HG03280 (cell line): Measurements from ENCODE around the gene ACP5.

Experiments
- ATAC-seq: cut with Tn5 transposase; IDR thresholded peaks from one replicate; pipeline ENCODE4 v1.9.1; 2021; ENCODE audit warnings: mild to moderate bottlenecking, moderate library complexity; ENCODE audit not compliant: unreplicated experiment

ACP5 gene

GRCh38 chr19:11549386-11549953 is 28.0 kb downstream of the ACP5 start:
- no peak for ATAC-seq

GRCh38 chr19:11547929-11548700 is 29.3 kb downstream of the ACP5 start:
- ATAC-seq, result no peak

- ATAC-seq, result no peak
Measured at GRCh38 chr19:11541238-11541637, 36.2 kb downstream of the ACP5 start.

GRCh38 chr19:11540645-11541044 is 36.8 kb downstream of the ACP5 start:
- no peak for ATAC-seq

DNA sequence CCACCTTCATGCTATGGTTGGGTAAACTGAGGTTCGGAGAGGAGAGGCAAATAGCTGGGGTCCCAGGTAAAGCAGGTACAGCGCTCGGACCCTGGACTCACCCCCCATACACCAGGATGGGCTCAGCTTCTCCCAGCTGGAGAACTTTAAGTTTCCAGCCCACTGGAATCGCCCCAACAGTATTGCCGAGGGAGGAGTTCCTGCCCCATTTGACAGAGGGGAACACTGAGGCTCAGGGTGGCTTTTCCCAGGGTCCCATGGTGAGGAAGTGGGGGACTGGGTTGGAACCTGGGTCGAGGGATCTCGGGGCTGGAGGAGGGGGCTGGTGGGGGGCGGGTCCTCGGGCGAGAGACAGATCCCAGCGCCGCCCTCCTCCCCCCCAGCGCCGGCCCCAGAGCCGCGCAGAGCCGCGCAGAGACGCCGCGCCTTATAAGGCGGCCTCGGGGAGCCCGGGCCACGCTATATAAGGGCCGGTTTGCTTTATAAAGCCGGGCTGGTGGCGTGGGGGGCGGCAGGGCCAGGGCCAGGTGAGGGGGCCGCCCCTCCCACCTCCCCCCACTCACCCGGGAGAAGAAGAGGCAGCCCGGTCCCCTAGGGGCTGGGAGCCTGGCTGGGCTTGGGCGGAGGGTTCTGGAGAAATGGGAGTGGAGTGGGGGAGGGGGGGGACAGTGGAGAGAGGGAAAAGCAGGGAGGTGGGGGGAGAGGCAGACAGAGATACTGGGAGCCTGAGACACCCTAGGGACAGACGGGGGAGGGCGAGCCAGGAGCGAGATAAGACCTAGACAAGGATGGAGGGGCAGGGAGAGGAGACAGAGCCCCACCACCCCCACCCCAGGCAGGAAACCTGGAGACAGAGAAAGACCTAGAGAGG is 37.7 kb downstream of the ACP5 start:
- no peak for ATAC-seq

DNA sequence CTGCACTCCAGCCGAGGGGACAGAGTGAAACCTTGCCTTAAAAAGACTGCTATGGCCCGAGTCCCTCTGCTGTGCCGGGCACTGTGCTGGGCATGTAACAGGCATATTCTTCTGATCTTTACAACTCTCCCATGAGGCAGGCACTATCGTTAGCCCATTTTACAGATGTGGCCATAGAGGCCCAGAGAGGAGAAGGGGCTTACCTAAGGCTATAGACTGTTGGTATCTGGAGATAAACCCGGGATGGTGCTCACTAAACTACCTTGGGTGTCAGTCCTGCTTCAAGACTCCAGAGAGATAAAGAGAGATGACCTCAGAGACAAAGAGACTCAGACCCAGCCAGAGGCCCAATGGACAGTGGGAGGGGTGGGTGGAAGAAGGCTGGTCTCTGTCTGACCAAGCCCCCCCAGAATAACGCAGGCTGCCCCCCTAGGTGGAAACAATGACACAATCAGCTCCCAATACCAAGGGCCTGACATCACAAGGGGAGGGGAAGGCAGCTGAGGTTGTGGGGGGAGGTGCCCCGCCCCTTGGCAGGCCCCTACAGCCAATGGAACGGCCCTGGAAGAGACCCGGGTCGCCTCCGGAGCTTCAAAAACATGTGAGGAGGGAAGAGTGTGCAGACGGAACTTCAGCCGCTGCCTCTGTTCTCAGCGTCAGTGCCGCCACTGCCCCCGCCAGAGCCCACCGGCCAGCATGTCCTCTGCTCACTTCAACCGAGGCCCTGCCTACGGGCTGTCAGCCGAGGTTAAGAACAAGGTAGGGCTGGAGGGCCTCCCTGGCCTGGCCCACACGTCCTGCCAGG is 39.0 kb downstream of the ACP5 start, which contains the start of gene CNN1:
TSS of gene CNN1 (plus strand) at position 620 of the 805 bp plus-strand sequence. CDS start at position 697, 77 bp downstream.
- no peak for ATAC-seq

DNA sequence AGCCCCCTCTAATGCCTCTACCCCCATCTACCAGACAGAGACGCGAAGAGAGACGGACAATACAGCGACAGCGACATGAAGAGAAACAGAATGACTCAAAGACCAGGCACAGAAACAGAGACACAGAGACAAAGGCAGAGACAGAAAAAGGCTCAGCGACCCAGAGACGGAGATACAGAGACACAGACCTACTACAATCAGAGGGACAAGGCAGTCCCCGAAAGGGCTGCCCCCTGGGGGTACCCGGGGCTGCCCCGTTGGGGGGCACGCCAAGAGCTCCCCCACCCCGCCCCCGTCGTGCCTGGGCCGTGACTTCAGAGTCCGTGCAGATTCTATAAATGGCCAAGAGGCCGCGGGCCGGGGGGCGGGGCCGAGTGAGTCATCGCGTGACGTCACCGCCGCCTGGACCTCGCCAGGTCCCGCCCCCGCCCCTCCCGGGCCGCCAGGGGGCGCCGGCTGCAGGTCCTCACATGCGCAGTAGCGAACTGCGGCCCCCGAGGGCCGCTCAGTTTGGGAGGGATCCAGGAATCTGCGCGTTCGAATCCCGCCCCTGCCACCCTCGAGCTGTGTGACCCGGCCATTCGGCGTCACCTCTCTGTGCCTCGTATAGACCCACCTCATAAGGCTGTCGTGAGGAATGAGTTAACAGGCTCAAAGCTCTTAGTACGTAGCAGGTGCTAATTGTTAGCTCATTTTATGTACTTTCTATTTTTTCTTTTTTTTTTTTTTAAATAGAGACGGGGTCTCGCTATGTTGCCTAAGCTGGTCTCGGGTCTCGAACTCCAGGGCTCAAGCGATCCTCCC is 41.5 kb downstream of the ACP5 start:
- peak; percentile 76 for ATAC-seq

GRCh38 chr19:11534948-11535347 is 42.5 kb downstream of the ACP5 start:
- no peak for ATAC-seq

DNA sequence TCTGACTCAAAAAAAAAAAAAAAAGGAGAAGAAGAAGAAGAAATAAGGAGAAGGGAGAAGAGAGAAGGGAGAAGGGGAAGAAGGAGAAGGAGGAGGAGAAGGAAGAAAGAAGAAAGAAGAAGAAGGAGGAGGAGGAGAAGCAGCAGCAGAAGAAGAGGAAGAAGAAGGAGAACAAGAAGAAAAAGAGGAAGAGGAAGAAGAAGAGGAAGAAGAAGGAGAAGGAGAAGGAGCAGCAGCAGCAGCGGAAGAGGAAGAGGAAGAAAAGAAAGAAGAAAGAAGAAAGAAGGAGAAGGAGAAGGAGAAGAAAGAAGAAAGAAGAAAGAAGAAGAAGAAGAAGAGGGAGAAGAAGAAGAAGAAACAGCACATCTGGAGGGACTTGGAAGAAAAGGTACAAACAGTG is 42.9 kb downstream of the ACP5 start:
- no peak for ATAC-seq

DNA sequence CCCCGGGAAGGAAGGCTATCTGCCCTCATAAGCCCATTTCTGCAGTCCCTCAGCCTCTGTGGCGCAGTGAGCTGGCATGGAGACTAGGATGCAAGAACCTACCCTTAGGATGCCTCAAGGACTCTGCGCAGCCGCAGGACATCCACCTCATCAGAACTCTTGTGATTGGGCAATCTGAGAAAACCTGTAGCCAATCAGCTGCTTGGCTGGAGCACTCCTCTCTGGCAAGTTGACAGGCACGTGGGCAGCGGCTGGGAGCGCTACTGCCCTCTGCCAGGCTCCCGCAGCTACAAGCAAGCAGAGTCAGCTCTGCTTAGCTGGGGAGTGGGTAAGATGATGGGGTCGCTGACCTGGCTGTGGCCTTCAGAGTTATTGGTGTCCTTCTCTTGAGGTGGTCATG is 47.0 kb downstream of the ACP5 start:
- ATAC-seq, result no peak

DNA sequence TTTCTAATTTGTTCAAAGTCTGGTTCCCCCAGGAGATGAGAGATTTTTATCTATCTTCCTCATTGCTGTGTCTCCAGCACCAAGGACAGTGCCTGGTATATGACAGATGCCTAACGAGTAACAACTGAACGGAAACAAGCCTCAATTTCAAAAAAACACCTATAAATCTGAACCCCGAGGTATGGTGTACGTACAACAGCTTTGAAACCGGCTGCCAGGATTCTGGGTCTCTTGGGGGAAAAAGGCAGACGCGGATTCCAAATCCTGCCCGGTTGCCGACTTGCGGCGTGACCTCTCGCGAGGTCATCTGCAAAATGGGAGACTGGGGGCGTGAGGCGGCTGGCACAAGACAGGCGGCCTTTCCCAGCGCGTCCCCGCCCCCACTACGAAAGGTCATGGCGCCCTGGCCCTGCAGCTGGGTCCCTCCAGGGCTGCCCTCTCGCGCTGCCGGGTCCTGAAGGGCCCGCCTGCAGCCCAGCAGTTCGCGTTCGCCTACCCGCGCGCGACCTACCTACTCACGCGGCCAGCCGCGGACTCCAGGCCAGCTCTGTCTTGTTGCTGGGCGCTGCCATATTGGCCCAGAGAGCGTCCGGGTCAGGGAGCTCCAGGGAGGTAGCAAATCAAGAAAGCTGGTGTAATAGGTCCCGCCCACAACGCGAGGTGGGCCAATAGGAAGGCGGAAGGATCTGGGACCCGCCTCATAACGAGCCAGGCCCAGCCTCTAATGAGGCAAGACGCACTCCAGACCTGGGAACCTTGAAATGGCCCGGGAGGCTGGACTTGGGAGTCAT is 48.7 kb downstream of the ACP5 start, which contains the start of gene ECSIT:
TSS of gene ECSIT (minus strand) at position 584 of the 791 bp plus-strand sequence. CDS start 9,964 bp downstream, outside the sequence.
- peak; percentile 93 for ATAC-seq
